ENCODE measurements around the gene NXPH4. TPM values are rescaled to one million over a fixed set of nuclear protein-coding genes. Genes with fewer than 3 reads are reported as not detected.
A peak's percentile ranks its signal among the peaks of the same experiment; 100 is the strongest.

NXPH4 gene
- total RNA-seq, 1 experiment from 2014 or later, result 20.3 TPM

DNA sequence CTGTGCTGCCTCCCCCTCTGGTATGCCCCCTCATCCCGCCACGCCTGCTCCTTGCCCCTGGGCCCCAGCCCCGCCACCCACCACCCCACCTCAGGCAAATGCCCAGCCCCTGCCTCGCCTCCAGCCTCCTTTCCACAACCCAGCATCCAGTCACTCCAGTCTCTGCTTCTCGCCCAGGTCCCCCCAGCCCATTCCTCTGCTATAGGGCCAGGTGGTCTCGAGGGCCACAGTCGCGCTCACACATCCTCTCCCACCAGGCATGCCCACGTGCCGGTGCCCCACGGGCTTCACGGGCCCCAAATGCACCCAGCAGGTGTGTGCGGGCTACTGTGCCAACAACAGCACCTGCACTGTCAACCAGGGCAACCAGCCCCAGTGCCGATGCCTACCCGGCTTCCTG, 6.1 kb upstream of the NXPH4 start:
- Histone ChIP-seq H3K4me1 (replicated peaks; ENCODE audit: insufficient read depth) (peaks cover 17% of the 10 kb centered on the region), H3K27me3 (ENCODE audit: insufficient read depth, low read depth) (no peaks in the 10 kb centered on the region), H3F3A (ENCODE audit: insufficient read depth, low read depth) (peaks cover 16% of the 10 kb centered on the region), H4K20me1 (ENCODE audit: insufficient read depth) (no peaks in the 10 kb centered on the region), H3K27ac (no peak overlapping the region), H3K4me3 (no peak overlapping the region), H3K9me2 (ENCODE audit: insufficient read depth) (no peaks in the 10 kb centered on the region), H3K79me2 (ENCODE audit: low read depth) (no peaks in the 10 kb centered on the region), H3K36me3 (ENCODE audit: low read depth) (no peaks in the 10 kb centered on the region), H2AFZ (no peak overlapping the region), H3K9me3 (ENCODE audit: insufficient read depth, low read depth) (no peaks in the 10 kb centered on the region), H3K4me2 (no peak overlapping the region)
- DNase-seq, result no peak
- TF ChIP-seq, protein P1, sequence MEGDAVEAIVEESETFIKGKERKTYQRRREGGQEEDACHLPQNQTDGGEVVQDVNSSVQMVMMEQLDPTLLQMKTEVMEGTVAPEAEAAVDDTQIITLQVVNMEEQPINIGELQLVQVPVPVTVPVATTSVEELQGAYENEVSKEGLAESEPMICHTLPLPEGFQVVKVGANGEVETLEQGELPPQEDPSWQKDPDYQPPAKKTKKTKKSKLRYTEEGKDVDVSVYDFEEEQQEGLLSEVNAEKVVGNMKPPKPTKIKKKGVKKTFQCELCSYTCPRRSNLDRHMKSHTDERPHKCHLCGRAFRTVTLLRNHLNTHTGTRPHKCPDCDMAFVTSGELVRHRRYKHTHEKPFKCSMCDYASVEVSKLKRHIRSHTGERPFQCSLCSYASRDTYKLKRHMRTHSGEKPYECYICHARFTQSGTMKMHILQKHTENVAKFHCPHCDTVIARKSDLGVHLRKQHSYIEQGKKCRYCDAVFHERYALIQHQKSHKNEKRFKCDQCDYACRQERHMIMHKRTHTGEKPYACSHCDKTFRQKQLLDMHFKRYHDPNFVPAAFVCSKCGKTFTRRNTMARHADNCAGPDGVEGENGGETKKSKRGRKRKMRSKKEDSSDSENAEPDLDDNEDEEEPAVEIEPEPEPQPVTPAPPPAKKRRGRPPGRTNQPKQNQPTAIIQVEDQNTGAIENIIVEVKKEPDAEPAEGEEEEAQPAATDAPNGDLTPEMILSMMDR (conservative IDR thresholded peaks at IDR 0.05), result no peak
- TF ChIP-seq EZH2 (IDR thresholded peaks at IDR 0.05; ENCODE audit: low read depth), result no peak
- CTCF ChIA-PET, result no interaction called here
- intact Hi-C loops (cut with micrococcal nuclease; ENCODE audit: unreplicated experiment), result no loop called here
- no TSS peak for BruUV-seq (replicated peaks)
- POLR2A ChIA-PET (ENCODE audit: unreplicated experiment), result no interaction called here

DNA sequence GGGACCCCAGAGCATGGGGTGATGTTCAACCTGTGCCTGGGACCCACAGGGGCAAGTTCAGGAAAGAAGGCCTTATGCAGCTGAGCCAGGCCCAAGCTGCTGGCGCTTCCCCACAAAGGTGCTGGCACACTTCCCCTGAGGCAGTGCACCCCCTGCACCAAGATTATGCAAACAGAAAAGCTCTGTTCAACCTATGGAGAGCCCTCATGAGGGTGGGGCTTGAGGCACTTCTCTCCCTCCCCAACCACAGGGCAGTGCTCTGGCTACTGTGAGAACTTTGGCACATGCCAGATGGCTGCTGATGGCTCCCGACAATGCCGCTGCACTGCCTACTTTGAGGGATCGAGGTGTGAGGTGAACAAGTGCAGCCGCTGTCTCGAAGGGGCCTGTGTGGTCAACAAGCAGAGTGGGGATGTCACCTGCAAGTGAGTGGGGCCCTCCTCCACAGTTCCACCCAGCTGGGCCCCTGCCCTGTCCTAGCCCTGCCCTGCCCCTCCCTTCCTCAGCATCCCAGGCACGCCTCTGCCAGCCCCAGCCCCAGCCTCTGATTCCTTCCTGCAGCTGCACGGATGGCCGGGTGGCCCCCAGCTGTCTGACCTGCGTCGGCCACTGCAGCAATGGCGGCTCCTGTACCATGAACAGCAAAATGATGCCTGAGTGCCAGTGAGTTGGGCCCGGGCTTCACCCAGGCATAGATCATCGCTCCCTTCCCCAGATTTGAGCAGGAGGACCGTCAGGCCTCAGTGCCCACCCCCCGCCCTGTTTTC, 5.5 kb upstream of the NXPH4 start:
- TF ChIP-seq EZH2 (IDR thresholded peaks at IDR 0.05; ENCODE audit: low read depth), result no peak
- Histone ChIP-seq H3K4me3 (no peak overlapping the region), H3K4me2 (no peak overlapping the region), H2AFZ (no peak overlapping the region), H3K4me1 (replicated peaks; ENCODE audit: insufficient read depth) (peaks cover 17% of the 10 kb centered on the region), H3K27me3 (ENCODE audit: insufficient read depth, low read depth) (no peaks in the 10 kb centered on the region), H3K36me3 (ENCODE audit: low read depth) (no peaks in the 10 kb centered on the region), H3K27ac (no peak overlapping the region), H3K9me3 (ENCODE audit: insufficient read depth, low read depth) (no peaks in the 10 kb centered on the region), H3K9me2 (ENCODE audit: insufficient read depth) (no peaks in the 10 kb centered on the region), H3F3A (ENCODE audit: insufficient read depth, low read depth) (peaks cover 20% of the 10 kb centered on the region), H4K20me1 (ENCODE audit: insufficient read depth) (no peaks in the 10 kb centered on the region), H3K79me2 (ENCODE audit: low read depth) (no peaks in the 10 kb centered on the region)
- ChIA-PET CTCF (no interaction called here), POLR2A (ENCODE audit: unreplicated experiment) (no interaction called here)
- intact Hi-C loops (cut with micrococcal nuclease; ENCODE audit: unreplicated experiment), result no loop called here
- no peak for DNase-seq
- no TSS peak for BruUV-seq (replicated peaks)

DNA sequence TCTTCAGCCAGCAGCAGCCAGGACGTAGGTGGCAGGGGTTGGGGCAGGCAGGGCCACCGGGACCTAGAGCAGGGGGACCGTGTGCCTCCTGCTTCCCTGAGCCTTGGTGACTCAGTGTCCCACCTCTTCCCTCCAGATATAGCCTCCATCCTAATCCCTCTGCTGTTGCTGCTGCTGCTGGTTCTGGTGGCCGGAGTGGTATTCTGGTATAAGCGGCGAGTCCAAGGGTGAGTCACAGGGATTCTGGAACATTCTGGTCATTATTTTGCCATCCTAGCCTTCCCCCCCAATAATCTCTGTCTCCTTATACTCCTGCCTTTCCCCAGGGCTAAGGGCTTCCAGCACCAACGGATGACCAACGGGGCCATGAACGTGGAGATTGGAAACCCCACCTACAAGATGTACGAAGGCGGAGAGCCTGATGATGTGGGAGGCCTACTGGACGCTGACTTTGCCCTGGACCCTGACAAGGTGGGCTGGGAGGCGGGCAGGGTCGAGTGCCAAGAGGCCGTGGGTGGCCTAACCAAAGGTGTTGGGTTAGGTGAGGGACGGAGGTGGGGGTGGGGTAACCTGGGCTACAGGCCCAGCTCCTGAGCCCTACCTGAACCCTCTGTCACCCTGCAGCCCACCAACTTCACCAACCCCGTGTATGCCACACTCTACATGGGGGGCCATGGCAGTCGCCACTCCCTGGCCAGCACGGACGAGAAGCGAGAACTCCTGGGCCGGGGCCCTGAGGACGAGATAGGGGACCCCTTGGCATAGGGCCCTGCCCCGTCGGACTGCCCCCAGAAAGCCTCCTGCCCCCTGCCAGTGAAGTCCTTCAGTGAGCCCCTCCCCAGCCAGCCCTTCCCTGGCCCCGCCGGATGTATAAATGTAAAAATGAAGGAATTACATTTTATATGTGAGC, 4.5 kb upstream of the NXPH4 start:
- Histone ChIP-seq H3K27me3 (ENCODE audit: insufficient read depth, low read depth) (no peaks in the 10 kb centered on the region), H3K27ac (no peak overlapping the region), H3K9me3 (ENCODE audit: insufficient read depth, low read depth) (no peaks in the 10 kb centered on the region), H3F3A (ENCODE audit: insufficient read depth, low read depth) (peaks cover 20% of the 10 kb centered on the region), H3K4me2 (no peak overlapping the region), H3K9me2 (ENCODE audit: insufficient read depth) (no peaks in the 10 kb centered on the region), H3K79me2 (ENCODE audit: low read depth) (no peaks in the 10 kb centered on the region), H3K36me3 (ENCODE audit: low read depth) (no peaks in the 10 kb centered on the region), H3K4me1 (replicated peaks; ENCODE audit: insufficient read depth) (peaks cover 17% of the 10 kb centered on the region), H3K4me3 (no peak overlapping the region), H4K20me1 (ENCODE audit: insufficient read depth) (no peaks in the 10 kb centered on the region), H2AFZ (no peak overlapping the region)
- intact Hi-C loops (cut with micrococcal nuclease; ENCODE audit: unreplicated experiment), result loop anchor here (2.0 kb wide), 1 partner anchor 241 kb away; no protein-coding TSS in a partner anchor
- TF ChIP-seq, protein P1 (conservative IDR thresholded peaks at IDR 0.05), result no peak
- TF ChIP-seq EZH2 (IDR thresholded peaks at IDR 0.05; ENCODE audit: low read depth), result no peak
- CTCF ChIA-PET, result interaction anchor here (2.0 kb wide), 1 partner anchor 241 kb away, joined by 6 read pairs; no protein-coding TSS in a partner anchor
- POLR2A ChIA-PET (ENCODE audit: unreplicated experiment), result no interaction called here
- no peak for DNase-seq
- BruUV-seq (replicated peaks), result TSS peak; percentile 9

All from PC-9 (cell line).